ENCODE results near the gene MAMSTR. TPM values are rescaled to one million over a fixed set of nuclear protein-coding genes. Genes with fewer than 3 reads are reported as not detected.

The MAMSTR gene
- total and polyA plus RNA-seq, 2 donors (not counting 1 experiment from before 2014, with no cell fraction given), result 0.84 to 0.99 TPM

GRCh38 chr19:48713041-48713863 lies 6.3 kb downstream of the MAMSTR start:
- H3K27me3 ChIP-seq (ENCODE audit: control insufficient read depth, insufficient read depth, low read length), result no peaks in the 10 kb centered on the region
- H3K9me3 ChIP-seq (ENCODE audit: control insufficient read depth, insufficient read depth, low read depth, low read length), result no peaks in the 10 kb centered on the region
- TF ChIP-seq EZH2 (IDR thresholded peaks at IDR 0.05; ENCODE audit: low read length, missing control alignments) (no peak), CTCF (conservative IDR thresholded peaks at IDR 0.05 in 1 of 2, IDR thresholded peaks at IDR 0.05 in 1 of 2; ENCODE audit: low read depth in 1 of 2, low read length in 2 of 2) (peak; percentile 17 to 45)
- DNase-seq (ENCODE audit: low read depth in 2 of 2), result peak in 1 of 2 donors; percentile 27
- H3K4me3 ChIP-seq (replicated peaks in 1 of 4; ENCODE audit: control extremely low read depth in 1 of 4, insufficient read depth in 1 of 4, low read depth in 3 of 4, low read length in 4 of 4), result peak overlapping the region; percentile 69 to 87 (median 82)
- no peak overlapping the region for H3K27ac ChIP-seq (ENCODE audit: insufficient read depth, low read length)
- peak overlapping the region; percentile 78 for H2AFZ ChIP-seq (ENCODE audit: low read length)
- no peaks in the 10 kb centered on the region for H3K79me2 ChIP-seq (ENCODE audit: control insufficient read depth, insufficient read depth, low read length)
- H3K4me2 ChIP-seq (ENCODE audit: extremely low read depth, insufficient read depth, low read length), result peak overlapping the region; percentile 94
- no peaks in the 10 kb centered on the region for H4K20me1 ChIP-seq (ENCODE audit: control insufficient read depth, extremely low read depth, insufficient read depth, low read length)
- peaks cover 11% of the 10 kb centered on the region for H3K4me1 ChIP-seq (ENCODE audit: control insufficient read depth, extremely low read depth, insufficient read depth, low read length)
- no peaks in the 10 kb centered on the region for H3K36me3 ChIP-seq (ENCODE audit: control insufficient read depth, insufficient read depth, low read length)
- peak overlapping the region; percentile 52 for H3K9ac ChIP-seq (ENCODE audit: insufficient read depth, low read length)

GRCh38 chr19:48711106-48711662 lies 8.3 kb downstream of the MAMSTR start:
- H3K4me1 ChIP-seq (ENCODE audit: control insufficient read depth, extremely low read depth, insufficient read depth, low read length), result peaks cover 7% of the 10 kb centered on the region
- H2AFZ ChIP-seq (ENCODE audit: low read length), result no peak overlapping the region
- no peaks in the 10 kb centered on the region for H3K9me3 ChIP-seq (ENCODE audit: control insufficient read depth, insufficient read depth, low read depth, low read length)
- H3K9ac ChIP-seq (ENCODE audit: insufficient read depth, low read length), result no peak overlapping the region
- H3K36me3 ChIP-seq (ENCODE audit: control insufficient read depth, insufficient read depth, low read length), result no peaks in the 10 kb centered on the region
- no peak overlapping the region for H3K27ac ChIP-seq (ENCODE audit: insufficient read depth, low read length)
- no peaks in the 10 kb centered on the region for H4K20me1 ChIP-seq (ENCODE audit: control insufficient read depth, extremely low read depth, insufficient read depth, low read length)
- H3K79me2 ChIP-seq (ENCODE audit: control insufficient read depth, insufficient read depth, low read length), result no peaks in the 10 kb centered on the region
- H3K4me2 ChIP-seq (ENCODE audit: extremely low read depth, insufficient read depth, low read length), result no peak overlapping the region
- TF ChIP-seq EZH2 (IDR thresholded peaks at IDR 0.05; ENCODE audit: low read length, missing control alignments), result no peak
- TF ChIP-seq CTCF (conservative IDR thresholded peaks at IDR 0.05 in 1 of 2, IDR thresholded peaks at IDR 0.05 in 1 of 2; ENCODE audit: low read depth in 1 of 2, low read length in 2 of 2), result no peak
- no peaks in the 10 kb centered on the region for H3K27me3 ChIP-seq (ENCODE audit: control insufficient read depth, insufficient read depth, low read length)
- no peak for DNase-seq (ENCODE audit: low read depth in 2 of 2)
- H3K4me3 ChIP-seq (replicated peaks in 1 of 4; ENCODE audit: control extremely low read depth in 1 of 4, insufficient read depth in 1 of 4, low read depth in 3 of 4, low read length in 4 of 4), result no peak overlapping the region

GRCh38 chr19:48708471-48708870 lies 11.1 kb downstream of the MAMSTR start:
- no peaks in the 10 kb centered on the region for H3K9me3 ChIP-seq (ENCODE audit: control insufficient read depth, insufficient read depth, low read depth, low read length)
- no peak overlapping the region for H3K4me3 ChIP-seq (replicated peaks in 1 of 4; ENCODE audit: control extremely low read depth in 1 of 4, insufficient read depth in 1 of 4, low read depth in 3 of 4, low read length in 4 of 4)
- H3K79me2 ChIP-seq (ENCODE audit: control insufficient read depth, insufficient read depth, low read length), result no peaks in the 10 kb centered on the region
- H2AFZ ChIP-seq (ENCODE audit: low read length), result no peak overlapping the region
- DNase-seq (ENCODE audit: low read depth in 2 of 2), result no peak
- H3K27ac ChIP-seq (ENCODE audit: insufficient read depth, low read length), result no peak overlapping the region
- no peak overlapping the region for H3K9ac ChIP-seq (ENCODE audit: insufficient read depth, low read length)
- no peak for TF ChIP-seq CTCF (conservative IDR thresholded peaks at IDR 0.05 in 1 of 2, IDR thresholded peaks at IDR 0.05 in 1 of 2; ENCODE audit: low read depth in 1 of 2, low read length in 2 of 2)
- no peak for TF ChIP-seq EZH2 (IDR thresholded peaks at IDR 0.05; ENCODE audit: low read length, missing control alignments)
- H4K20me1 ChIP-seq (ENCODE audit: control insufficient read depth, extremely low read depth, insufficient read depth, low read length), result no peaks in the 10 kb centered on the region
- no peaks in the 10 kb centered on the region for H3K36me3 ChIP-seq (ENCODE audit: control insufficient read depth, insufficient read depth, low read length)
- H3K4me1 ChIP-seq (ENCODE audit: control insufficient read depth, extremely low read depth, insufficient read depth, low read length), result peaks cover 5% of the 10 kb centered on the region
- H3K4me2 ChIP-seq (ENCODE audit: extremely low read depth, insufficient read depth, low read length), result no peak overlapping the region
- H3K27me3 ChIP-seq (ENCODE audit: control insufficient read depth, insufficient read depth, low read length), result no peaks in the 10 kb centered on the region

Measured in fibroblast of lung (primary cell).